Measurements from ENCODE around the gene RALGAPA1. TPM values are rescaled to one million over a fixed set of nuclear protein-coding genes. Genes with fewer than 3 reads are reported as not detected.

The RALGAPA1 gene
- polyA plus RNA-seq, 1 donor from 2014 or later, result 73.3 TPM

GRCh38 chr14:35750202-35750904 lies 58.7 kb downstream of the RALGAPA1 start:
- Histone ChIP-seq H3F3A (ENCODE audit: insufficient read depth, low read length, poor library complexity, severe bottlenecking) (no peaks in the 10 kb centered on the region), H3K27me3 (ENCODE audit: insufficient read depth, low read depth, low read length) (no peaks in the 10 kb centered on the region), H2AFZ (ENCODE audit: low read depth, low read length) (no peak overlapping the region), H3K79me2 (replicated peaks; ENCODE audit: insufficient read depth, low read length) (no peaks in the 10 kb centered on the region), H3K4me3 (ENCODE audit: low read length) (no peak overlapping the region), H3K9ac (ENCODE audit: low read length) (no peak overlapping the region), H3K27ac (ENCODE audit: low read length) (no peak overlapping the region), H3K4me2 (ENCODE audit: low read length) (no peak overlapping the region), H3K9me3 (ENCODE audit: low read length) (no peaks in the 10 kb centered on the region), H4K20me1 (ENCODE audit: insufficient read depth) (no peaks in the 10 kb centered on the region), H3K36me3 (ENCODE audit: insufficient read depth, low read length) (peaks cover 17% of the 10 kb centered on the region), H3K9me2 (ENCODE audit: insufficient read depth, low read length) (no peaks in the 10 kb centered on the region)
- no peak for TF ChIP-seq EZH2 (IDR thresholded peaks at IDR 0.05; ENCODE audit: borderline replicate concordance, insufficient read depth, low read length, poor library complexity, severe bottlenecking)
- no peak for TF ChIP-seq RAD21 (conservative IDR thresholded peaks at IDR 0.05)
- no peak for TF ChIP-seq TAF1 (IDR thresholded peaks at IDR 0.05; ENCODE audit: low read depth)
- no peak for TF ChIP-seq MXI1 (conservative IDR thresholded peaks at IDR 0.05; ENCODE audit: poor library complexity, severe bottlenecking)
- no peak for TF ChIP-seq POLR2AphosphoS5 (IDR thresholded peaks at IDR 0.05)
- TF ChIP-seq EP300 (conservative IDR thresholded peaks at IDR 0.05; ENCODE audit: poor library complexity, severe bottlenecking), result no peak
- no peak for TF ChIP-seq SMC3 (conservative IDR thresholded peaks at IDR 0.05; ENCODE audit: poor library complexity)
- no peak for TF ChIP-seq REST (IDR thresholded peaks at IDR 0.05; ENCODE audit: borderline replicate concordance)
- no peak for TF ChIP-seq CTCF (IDR thresholded peaks at IDR 0.05; ENCODE audit: poor library complexity, severe bottlenecking)

GRCh38 chr14:35747379-35747778 lies 61.7 kb downstream of the RALGAPA1 start:
- Histone ChIP-seq H3K27me3 (ENCODE audit: insufficient read depth, low read depth, low read length) (no peaks in the 10 kb centered on the region), H3K4me2 (ENCODE audit: low read length) (no peak overlapping the region), H3K36me3 (ENCODE audit: insufficient read depth, low read length) (peaks cover 7% of the 10 kb centered on the region), H2AFZ (ENCODE audit: low read depth, low read length) (no peak overlapping the region), H3K79me2 (replicated peaks; ENCODE audit: insufficient read depth, low read length) (no peaks in the 10 kb centered on the region), H3F3A (ENCODE audit: insufficient read depth, low read length, poor library complexity, severe bottlenecking) (no peaks in the 10 kb centered on the region), H3K9me3 (ENCODE audit: low read length) (no peaks in the 10 kb centered on the region), H4K20me1 (ENCODE audit: insufficient read depth) (no peaks in the 10 kb centered on the region), H3K27ac (ENCODE audit: low read length) (no peak overlapping the region), H3K9me2 (ENCODE audit: insufficient read depth, low read length) (no peaks in the 10 kb centered on the region), H3K4me3 (ENCODE audit: low read length) (no peak overlapping the region), H3K9ac (ENCODE audit: low read length) (no peak overlapping the region)
- TF ChIP-seq EP300 (conservative IDR thresholded peaks at IDR 0.05; ENCODE audit: poor library complexity, severe bottlenecking) (no peak), POLR2AphosphoS5 (IDR thresholded peaks at IDR 0.05) (no peak), SMC3 (conservative IDR thresholded peaks at IDR 0.05; ENCODE audit: poor library complexity) (no peak), RAD21 (conservative IDR thresholded peaks at IDR 0.05) (no peak), EZH2 (IDR thresholded peaks at IDR 0.05; ENCODE audit: borderline replicate concordance, insufficient read depth, low read length, poor library complexity, severe bottlenecking) (no peak), MXI1 (conservative IDR thresholded peaks at IDR 0.05; ENCODE audit: poor library complexity, severe bottlenecking) (no peak), CTCF (IDR thresholded peaks at IDR 0.05; ENCODE audit: poor library complexity, severe bottlenecking) (no peak), REST (IDR thresholded peaks at IDR 0.05; ENCODE audit: borderline replicate concordance) (no peak), TAF1 (IDR thresholded peaks at IDR 0.05; ENCODE audit: low read depth) (no peak)

Measured in neural cell (in vitro differentiated cells).